SK-N-SH treated with all-trans-retinoic acid at 6 μM for 48 hours (cell line): ENCODE results near the gene PLCB1.

Source experiments
- CSDC2 ChIP-seq: fragments of 250-450 bp; sonication (Bioruptor Pico); IDR thresholded peaks from 2 replicates; pipeline ENCODE4 v1.5.0; 2020; ENCODE audit warnings: mild to moderate bottlenecking, moderate library complexity
- OSR1 ChIP-seq: fragments of 250-450 bp; sonication (Bioruptor Pico); IDR thresholded peaks from 2 replicates; pipeline ENCODE4 v1.8.0; 2022; ENCODE audit warnings: moderate library complexity, mild to moderate bottlenecking, inconsistent platforms
- ZFP3 ChIP-seq: fragments of 250-450 bp; sonication (Bioruptor Pico); IDR thresholded peaks from 2 replicates; pipeline ENCODE4 v1.5.0; 2020; ENCODE audit warnings: mild to moderate bottlenecking, moderate library complexity
- ZNF565 ChIP-seq: fragments of 450-650 bp; formaldehyde crosslinking; conservative IDR thresholded peaks from 2 replicates; pipeline ENCODE4 v1.5.0; 2020; ENCODE audit warnings: low read depth, mild to moderate bottlenecking, moderate library complexity
- TF ChIP-seq, protein P1 (sequence below): fragments of 250-450 bp; sonication (Bioruptor Pico); IDR thresholded peaks from 2 replicates; pipeline ENCODE4 v1.8.0; 2020; ENCODE audit warnings: mild to moderate bottlenecking, moderate library complexity, borderline replicate concordance
- TF ChIP-seq, protein P2 (sequence below): fragments of 250-450 bp; sonication (Bioruptor Pico); IDR thresholded peaks from 2 replicates; pipeline ENCODE4 v1.8.0; 2021; ENCODE audit warnings: low read depth, mild to moderate bottlenecking, moderate library complexity, borderline replicate concordance
- TF ChIP-seq, protein P3 (sequence below): fragments of 250-450 bp; sonication (Bioruptor Pico); IDR thresholded peaks from 2 replicates; pipeline ENCODE4 v1.5.1; 2020; ENCODE audit warnings: low read depth, mild to moderate bottlenecking, moderate library complexity

DNA sequence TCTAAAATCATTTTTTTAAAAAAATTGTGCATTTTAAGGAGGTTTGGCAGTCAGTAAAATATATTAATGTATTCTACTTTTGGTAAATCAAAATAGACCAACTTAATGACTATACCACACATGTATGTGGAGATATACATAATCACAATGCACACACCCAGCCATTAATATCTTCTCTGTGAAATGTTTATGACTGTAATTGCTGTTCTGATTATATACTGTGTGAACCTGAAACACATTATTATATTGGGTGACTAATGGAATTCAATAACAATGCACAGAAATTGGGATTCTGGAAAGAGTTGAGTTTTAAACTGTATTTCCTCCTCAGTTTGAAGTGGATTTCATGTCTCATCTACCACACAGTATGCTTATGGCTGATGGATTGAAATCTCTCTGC is 233.6 kb downstream of the PLCB1 start:
- TF ChIP-seq OSR1 (CRISPR knock-in tag) (no peak), ZFP3 (CRISPR knock-in tag) (no peak), ZNF565 (CRISPR knock-in tag) (no peak), CSDC2 (CRISPR knock-in tag) (no peak)
- TF ChIP-seq, protein P1, sequence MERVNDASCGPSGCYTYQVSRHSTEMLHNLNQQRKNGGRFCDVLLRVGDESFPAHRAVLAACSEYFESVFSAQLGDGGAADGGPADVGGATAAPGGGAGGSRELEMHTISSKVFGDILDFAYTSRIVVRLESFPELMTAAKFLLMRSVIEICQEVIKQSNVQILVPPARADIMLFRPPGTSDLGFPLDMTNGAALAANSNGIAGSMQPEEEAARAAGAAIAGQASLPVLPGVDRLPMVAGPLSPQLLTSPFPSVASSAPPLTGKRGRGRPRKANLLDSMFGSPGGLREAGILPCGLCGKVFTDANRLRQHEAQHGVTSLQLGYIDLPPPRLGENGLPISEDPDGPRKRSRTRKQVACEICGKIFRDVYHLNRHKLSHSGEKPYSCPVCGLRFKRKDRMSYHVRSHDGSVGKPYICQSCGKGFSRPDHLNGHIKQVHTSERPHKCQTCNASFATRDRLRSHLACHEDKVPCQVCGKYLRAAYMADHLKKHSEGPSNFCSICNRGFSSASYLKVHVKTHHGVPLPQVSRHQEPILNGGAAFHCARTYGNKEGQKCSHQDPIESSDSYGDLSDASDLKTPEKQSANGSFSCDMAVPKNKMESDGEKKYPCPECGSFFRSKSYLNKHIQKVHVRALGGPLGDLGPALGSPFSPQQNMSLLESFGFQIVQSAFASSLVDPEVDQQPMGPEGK, result no peak
- TF ChIP-seq, protein P2, sequence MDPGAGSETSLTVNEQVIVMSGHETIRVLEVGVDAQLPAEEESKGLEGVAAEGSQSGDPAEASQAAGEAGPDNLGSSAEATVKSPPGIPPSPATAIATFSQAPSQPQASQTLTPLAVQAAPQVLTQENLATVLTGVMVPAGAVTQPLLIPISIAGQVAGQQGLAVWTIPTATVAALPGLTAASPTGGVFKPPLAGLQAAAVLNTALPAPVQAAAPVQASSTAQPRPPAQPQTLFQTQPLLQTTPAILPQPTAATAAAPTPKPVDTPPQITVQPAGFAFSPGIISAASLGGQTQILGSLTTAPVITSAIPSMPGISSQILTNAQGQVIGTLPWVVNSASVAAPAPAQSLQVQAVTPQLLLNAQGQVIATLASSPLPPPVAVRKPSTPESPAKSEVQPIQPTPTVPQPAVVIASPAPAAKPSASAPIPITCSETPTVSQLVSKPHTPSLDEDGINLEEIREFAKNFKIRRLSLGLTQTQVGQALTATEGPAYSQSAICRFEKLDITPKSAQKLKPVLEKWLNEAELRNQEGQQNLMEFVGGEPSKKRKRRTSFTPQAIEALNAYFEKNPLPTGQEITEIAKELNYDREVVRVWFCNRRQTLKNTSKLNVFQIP (CRISPR knock-in tag), result no peak
- TF ChIP-seq, protein P3, sequence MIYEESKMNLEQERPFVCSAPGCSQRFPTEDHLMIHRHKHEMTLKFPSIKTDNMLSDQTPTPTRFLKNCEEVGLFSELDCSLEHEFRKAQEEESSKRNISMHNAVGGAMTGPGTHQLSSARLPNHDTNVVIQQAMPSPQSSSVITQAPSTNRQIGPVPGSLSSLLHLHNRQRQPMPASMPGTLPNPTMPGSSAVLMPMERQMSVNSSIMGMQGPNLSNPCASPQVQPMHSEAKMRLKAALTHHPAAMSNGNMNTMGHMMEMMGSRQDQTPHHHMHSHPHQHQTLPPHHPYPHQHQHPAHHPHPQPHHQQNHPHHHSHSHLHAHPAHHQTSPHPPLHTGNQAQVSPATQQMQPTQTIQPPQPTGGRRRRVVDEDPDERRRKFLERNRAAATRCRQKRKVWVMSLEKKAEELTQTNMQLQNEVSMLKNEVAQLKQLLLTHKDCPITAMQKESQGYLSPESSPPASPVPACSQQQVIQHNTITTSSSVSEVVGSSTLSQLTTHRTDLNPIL, result no peak
